GM23338 (cell line): Measurements from ENCODE around the gene CALY. TPM values are rescaled to one million over a fixed set of nuclear protein-coding genes. Genes with fewer than 3 reads are reported as not detected.

Experiments
- ATAC-seq: fragments of 200-7000 bp; cut with Tn5 transposase; 3 replicates; pipeline ENCODE4 v1.9.1; 2020
- DNase-seq: peaks from one replicate; pipeline ENCODE4 v3.0.0-alpha.2; 2015; ENCODE audit warnings: low spot score
- H2AFZ ChIP-seq: fragments of 200-600 bp; sonication (generic); 2 replicates; pipeline ENCODE4 v1.8.0; 2016; ENCODE audit warnings: antibody characterized with exemption, mild to moderate bottlenecking, moderate library complexity
- H3F3A ChIP-seq: fragments of 200-600 bp; sonication (generic); replicated peaks from 2 replicates; pipeline ENCODE4 v1.8.0; 2017; ENCODE audit warnings: antibody characterized with exemption, mixed run types, low read depth
- H3K27ac ChIP-seq: fragments of 200-600 bp; sonication (generic); 2 replicates; pipeline ENCODE4 v1.6.1; 2016; ENCODE audit warnings: low read depth
- H3K27me3 ChIP-seq: fragments of 200-600 bp; sonication (generic); 2 replicates; pipeline ENCODE4 v1.8.0; 2016; ENCODE audit warnings: mild to moderate bottlenecking, mixed run types, moderate library complexity; ENCODE audit not compliant: insufficient read depth
- H3K36me3 ChIP-seq: fragments of 200-600 bp; sonication (generic); 2 replicates; pipeline ENCODE4 v1.8.0; 2016; ENCODE audit warnings: mild to moderate bottlenecking; ENCODE audit not compliant: insufficient read depth
- H3K4me1 ChIP-seq: fragments of 200-600 bp; sonication (generic); 2 replicates; pipeline ENCODE4 v1.8.0; 2016; ENCODE audit warnings: mild to moderate bottlenecking, moderate library complexity; ENCODE audit not compliant: insufficient read depth
- H3K4me2 ChIP-seq: fragments of 200-600 bp; sonication (generic); 2 replicates; pipeline ENCODE4 v1.7.1; 2017; ENCODE audit warnings: mixed run types
- H3K4me3 ChIP-seq: fragments of 200-600 bp; sonication (generic); 2 replicates; pipeline ENCODE4 v1.6.1; 2016; ENCODE audit warnings: mixed run types
- H3K79me2 ChIP-seq: fragments of 200-600 bp; sonication (generic); replicated peaks from 2 replicates; pipeline ENCODE4 v1.8.0; 2017; ENCODE audit warnings: mild to moderate bottlenecking; ENCODE audit not compliant: insufficient read depth
- H3K9me2 ChIP-seq: fragments of 200-600 bp; sonication (generic); 2 replicates; pipeline ENCODE4 v1.8.0; 2017; ENCODE audit not compliant: insufficient read depth
- H4K20me1 ChIP-seq: fragments of 200-600 bp; sonication (generic); replicated peaks from 2 replicates; pipeline ENCODE4 v1.8.0; 2017; ENCODE audit warnings: mild to moderate bottlenecking; ENCODE audit not compliant: insufficient read depth
- H3K27ac Mint-ChIP-seq: 2 replicates; pipeline ENCODE4 v1.8.0; 2020; ENCODE audit warnings: inconsistent platforms, mild to moderate bottlenecking, moderate library complexity, mixed read lengths
- H3K27me3 Mint-ChIP-seq: 3 replicates; pipeline ENCODE4 v1.8.0; 2022; ENCODE audit warnings: low read depth, mild to moderate bottlenecking, moderate library complexity, mixed read lengths, inconsistent platforms; ENCODE audit not compliant: insufficient read depth, poor library complexity
- H3K36me3 Mint-ChIP-seq: 3 replicates; pipeline ENCODE4 v1.8.0; 2021; ENCODE audit warnings: low read depth, mild to moderate bottlenecking, inconsistent platforms, moderate library complexity, mixed read lengths
- H3K4me1 Mint-ChIP-seq: 3 replicates; pipeline ENCODE4 v1.8.0; 2020; ENCODE audit warnings: mild to moderate bottlenecking, inconsistent platforms, mixed read lengths
- H3K4me3 Mint-ChIP-seq: 3 replicates; pipeline ENCODE4 v1.8.0; 2021; ENCODE audit warnings: moderate library complexity, mild to moderate bottlenecking, inconsistent platforms, mixed read lengths
- H3K9me3 Mint-ChIP-seq: 3 replicates; pipeline ENCODE4 v1.8.0; 2020; ENCODE audit warnings: moderate library complexity, mild to moderate bottlenecking, inconsistent platforms, mixed read lengths
- CREB1 ChIP-seq: fragments of 250-450 bp; sonication (Bioruptor Pico); IDR thresholded peaks from 2 replicates; pipeline ENCODE4 v1.5.0; 2020; ENCODE audit warnings: low read depth, mild to moderate bottlenecking, moderate library complexity
- EZH2 ChIP-seq: fragments of 200-600 bp; sonication (generic); IDR thresholded peaks from one replicate; pipeline ENCODE4 v1.8.0; 2017; ENCODE audit warnings: antibody characterized with exemption, mild to moderate bottlenecking, low read depth; ENCODE audit not compliant: unreplicated experiment
- EZH2phosphoT487 ChIP-seq: fragments of 200-600 bp; sonication (generic); IDR thresholded peaks from one replicate; pipeline ENCODE4 v1.8.1; 2018; ENCODE audit warnings: antibody characterized with exemption; ENCODE audit not compliant: unreplicated experiment
- JUNB ChIP-seq: IDR thresholded peaks from one replicate; pipeline ENCODE4 v1.6.1; 2016; ENCODE audit warnings: antibody characterized with exemption; ENCODE audit not compliant: unreplicated experiment
- NANOG ChIP-seq: IDR thresholded peaks from 2 replicates; pipeline ENCODE4 v1.6.1; 2016; ENCODE audit warnings: antibody characterized with exemption, borderline replicate concordance
- POLR2AphosphoS5 ChIP-seq: IDR thresholded peaks from 2 replicates; pipeline ENCODE4 v1.6.1; 2016; ENCODE audit warnings: antibody characterized with exemption, low read depth
- STAT1 ChIP-seq: IDR thresholded peaks from one replicate; pipeline ENCODE4 v1.6.1; 2016; ENCODE audit warnings: antibody characterized with exemption; ENCODE audit not compliant: unreplicated experiment
- ZNF114 ChIP-seq: fragments of 250-450 bp; sonication (Bioruptor Pico); IDR thresholded peaks from 2 replicates; pipeline ENCODE4 v1.5.0; 2020; ENCODE audit warnings: mild to moderate bottlenecking, moderate library complexity
- ZNF331 ChIP-seq: fragments of 250-450 bp; sonication (Bioruptor Pico); IDR thresholded peaks from 2 replicates; pipeline ENCODE4 v1.5.0; 2020; ENCODE audit warnings: low read depth, mild to moderate bottlenecking, moderate library complexity
- polyA plus RNA-seq: library from polyadenylated mRNA; unstranded; fragments of >200 nt; fragmentation: Nextera tagmentation; extraction: Ambion mirVana; gene quantifications from 2 replicates; pipeline ENCODE4 v1.2.1, GENCODE V29; 2016
- total RNA-seq: library from RNA; depleted of rRNA; stranded (reverse); fragments of >200 nt; shearing (Covaris generic); gene quantifications from 2 replicates; pipeline ENCODE4 v1.2.3, GENCODE V29; 2014
- TF ChIP-seq, protein P1 (sequence below): fragments of 250-450 bp; sonication (Bioruptor Pico); IDR thresholded peaks from 2 replicates; pipeline ENCODE4 v1.5.0; 2020; ENCODE audit warnings: mild to moderate bottlenecking, moderate library complexity
- TF ChIP-seq, protein P2 (sequence below), 2 experiments: fragments of 200-600 bp in 1 of 2; sonication (generic) in 1 of 2; conservative IDR thresholded peaks; 2 replicates each; pipeline versions ENCODE4 v1.5.1 to v1.6.1; 2016 to 2017; ENCODE audit warnings: antibody characterized with exemption in 2 of 2, low read depth in 2 of 2, mild to moderate bottlenecking in 2 of 2, moderate library complexity in 1 of 2
- TF ChIP-seq, protein P3 (sequence below): IDR thresholded peaks from one replicate; pipeline ENCODE4 v1.6.1; 2018; ENCODE audit warnings: antibody characterized with exemption; ENCODE audit not compliant: unreplicated experiment
- TF ChIP-seq, protein P4 (sequence below): IDR thresholded peaks from 2 replicates; pipeline ENCODE4 v1.6.1; 2016; ENCODE audit warnings: antibody characterized with exemption

The CALY gene
- total and polyA plus RNA-seq, 2 experiments from 2014 or later = 1.0 to 8.0 TPM

DNA sequence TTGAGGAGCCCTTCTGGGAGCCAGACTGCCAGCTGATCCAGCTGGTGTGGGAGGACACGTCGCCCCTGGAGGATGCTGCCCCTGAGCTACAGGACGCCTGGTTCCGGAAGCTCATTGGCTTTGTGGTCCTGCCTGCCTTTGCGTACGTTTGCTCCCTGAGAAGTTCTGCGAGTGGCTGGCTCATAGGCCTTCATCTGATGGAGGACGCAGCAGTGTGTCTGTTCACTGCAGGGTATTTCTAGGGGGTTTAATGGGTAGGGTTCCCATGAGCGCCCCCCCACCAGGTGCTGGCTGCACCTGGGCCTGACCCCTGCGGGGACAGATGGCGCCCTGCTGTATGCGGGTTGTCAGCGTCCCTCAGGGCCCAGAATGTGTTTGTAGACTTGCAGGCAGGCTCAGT, 47.4 kb upstream of the CALY start (continued):
- TF ChIP-seq, protein P1, sequence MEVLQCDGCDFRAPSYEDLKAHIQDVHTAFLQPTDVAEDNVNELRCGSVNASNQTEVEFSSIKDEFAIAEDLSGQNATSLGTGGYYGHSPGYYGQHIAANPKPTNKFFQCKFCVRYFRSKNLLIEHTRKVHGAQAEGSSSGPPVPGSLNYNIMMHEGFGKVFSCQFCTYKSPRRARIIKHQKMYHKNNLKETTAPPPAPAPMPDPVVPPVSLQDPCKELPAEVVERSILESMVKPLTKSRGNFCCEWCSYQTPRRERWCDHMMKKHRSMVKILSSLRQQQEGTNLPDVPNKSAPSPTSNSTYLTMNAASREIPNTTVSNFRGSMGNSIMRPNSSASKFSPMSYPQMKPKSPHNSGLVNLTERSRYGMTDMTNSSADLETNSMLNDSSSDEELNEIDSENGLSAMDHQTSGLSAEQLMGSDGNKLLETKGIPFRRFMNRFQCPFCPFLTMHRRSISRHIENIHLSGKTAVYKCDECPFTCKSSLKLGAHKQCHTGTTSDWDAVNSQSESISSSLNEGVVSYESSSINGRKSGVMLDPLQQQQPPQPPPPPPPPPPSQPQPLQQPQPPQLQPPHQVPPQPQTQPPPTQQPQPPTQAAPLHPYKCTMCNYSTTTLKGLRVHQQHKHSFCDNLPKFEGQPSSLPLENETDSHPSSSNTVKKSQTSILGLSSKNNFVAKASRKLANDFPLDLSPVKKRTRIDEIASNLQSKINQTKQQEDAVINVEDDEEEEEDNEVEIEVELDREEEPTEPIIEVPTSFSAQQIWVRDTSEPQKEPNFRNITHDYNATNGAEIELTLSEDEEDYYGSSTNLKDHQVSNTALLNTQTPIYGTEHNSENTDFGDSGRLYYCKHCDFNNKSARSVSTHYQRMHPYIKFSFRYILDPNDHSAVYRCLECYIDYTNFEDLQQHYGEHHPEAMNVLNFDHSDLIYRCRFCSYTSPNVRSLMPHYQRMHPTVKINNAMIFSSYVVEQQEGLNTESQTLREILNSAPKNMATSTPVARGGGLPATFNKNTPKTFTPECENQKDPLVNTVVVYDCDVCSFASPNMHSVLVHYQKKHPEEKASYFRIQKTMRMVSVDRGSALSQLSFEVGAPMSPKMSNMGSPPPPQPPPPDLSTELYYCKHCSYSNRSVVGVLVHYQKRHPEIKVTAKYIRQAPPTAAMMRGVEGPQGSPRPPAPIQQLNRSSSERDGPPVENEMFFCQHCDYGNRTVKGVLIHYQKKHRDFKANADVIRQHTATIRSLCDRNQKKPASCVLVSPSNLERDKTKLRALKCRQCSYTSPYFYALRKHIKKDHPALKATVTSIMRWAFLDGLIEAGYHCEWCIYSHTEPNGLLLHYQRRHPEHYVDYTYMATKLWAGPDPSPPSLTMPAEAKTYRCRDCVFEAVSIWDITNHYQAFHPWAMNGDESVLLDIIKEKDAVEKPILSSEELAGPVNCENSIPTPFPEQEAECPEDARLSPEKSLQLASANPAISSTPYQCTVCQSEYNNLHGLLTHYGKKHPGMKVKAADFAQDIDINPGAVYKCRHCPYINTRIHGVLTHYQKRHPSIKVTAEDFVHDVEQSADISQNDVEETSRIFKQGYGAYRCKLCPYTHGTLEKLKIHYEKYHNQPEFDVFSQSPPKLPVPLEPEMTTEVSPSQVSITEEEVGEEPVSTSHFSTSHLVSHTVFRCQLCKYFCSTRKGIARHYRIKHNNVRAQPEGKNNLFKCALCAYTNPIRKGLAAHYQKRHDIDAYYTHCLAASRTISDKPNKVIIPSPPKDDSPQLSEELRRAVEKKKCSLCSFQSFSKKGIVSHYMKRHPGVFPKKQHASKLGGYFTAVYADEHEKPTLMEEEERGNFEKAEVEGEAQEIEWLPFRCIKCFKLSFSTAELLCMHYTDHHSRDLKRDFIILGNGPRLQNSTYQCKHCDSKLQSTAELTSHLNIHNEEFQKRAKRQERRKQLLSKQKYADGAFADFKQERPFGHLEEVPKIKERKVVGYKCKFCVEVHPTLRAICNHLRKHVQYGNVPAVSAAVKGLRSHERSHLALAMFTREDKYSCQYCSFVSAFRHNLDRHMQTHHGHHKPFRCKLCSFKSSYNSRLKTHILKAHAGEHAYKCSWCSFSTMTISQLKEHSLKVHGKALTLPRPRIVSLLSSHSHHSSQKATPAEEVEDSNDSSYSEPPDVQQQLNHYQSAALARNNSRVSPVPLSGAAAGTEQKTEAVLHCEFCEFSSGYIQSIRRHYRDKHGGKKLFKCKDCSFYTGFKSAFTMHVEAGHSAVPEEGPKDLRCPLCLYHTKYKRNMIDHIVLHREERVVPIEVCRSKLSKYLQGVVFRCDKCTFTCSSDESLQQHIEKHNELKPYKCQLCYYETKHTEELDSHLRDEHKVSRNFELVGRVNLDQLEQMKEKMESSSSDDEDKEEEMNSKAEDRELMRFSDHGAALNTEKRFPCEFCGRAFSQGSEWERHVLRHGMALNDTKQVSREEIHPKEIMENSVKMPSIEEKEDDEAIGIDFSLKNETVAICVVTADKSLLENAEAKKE (CRISPR knock-in tag) = no peak
- TF ChIP-seq EZH2 = no peak
- TF ChIP-seq CREB1 (CRISPR knock-in tag) = no peak
- no peak for TF ChIP-seq NANOG
- TF ChIP-seq POLR2AphosphoS5 = no peak

DNA sequence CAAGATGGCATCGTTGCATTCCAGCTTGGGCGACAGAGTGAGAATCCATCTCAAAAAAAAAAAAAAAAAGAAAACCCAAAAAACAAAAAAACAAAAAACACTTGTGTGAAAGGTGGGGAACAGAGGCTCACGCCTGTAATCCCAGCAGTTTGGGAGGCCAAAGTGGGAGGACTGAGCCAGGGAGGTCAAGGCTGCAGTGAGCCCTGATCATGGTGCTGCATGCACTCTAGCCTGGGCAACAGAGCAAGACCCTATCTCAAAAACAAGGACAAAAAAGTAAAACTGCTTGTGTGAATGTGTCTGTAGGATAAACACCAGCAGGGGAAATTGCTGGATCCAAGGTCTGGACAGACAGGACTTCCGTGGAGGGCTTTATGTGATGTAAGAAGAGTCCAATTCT, 46.9 kb upstream of the CALY start:
- no peaks in the 10 kb centered on the region for H3K9me3 Mint-ChIP-seq
- ATAC-seq (no peak), DNase-seq (no peak)
- Histone ChIP-seq H2AFZ (no peak overlapping the region), H3K27me3 (peaks cover 11% of the 10 kb centered on the region; the same call in 1 of the 2 replicates), H3K27ac (no peak overlapping the region), H3K36me3 (no peaks in the 10 kb centered on the region; the same call in 1 of the 2 replicates), H3K79me2 (no peaks in the 10 kb centered on the region), H3K4me1 (no peaks in the 10 kb centered on the region), H3K4me2 (no peak overlapping the region), H4K20me1 (no peaks in the 10 kb centered on the region), H3K4me3 (no peak overlapping the region), H3F3A (no peaks in the 10 kb centered on the region), H3K9me2 (no peaks in the 10 kb centered on the region)
- no peak overlapping the region for H3K27ac Mint-ChIP-seq
- H3K4me3 Mint-ChIP-seq = no peak overlapping the region
- H3K27me3 Mint-ChIP-seq = peaks cover under 1% of the 10 kb centered on the region
- H3K36me3 Mint-ChIP-seq = 0 out of 3 replicates have a peak, but pooled peaks cover 3% of the 10 kb centered on the region
- H3K4me1 Mint-ChIP-seq = no peaks in the 10 kb centered on the region
- TF ChIP-seq EZH2phosphoT487 (no peak), ZNF331 (no peak), JUNB (no peak), NANOG (no peak), STAT1 (no peak), POLR2AphosphoS5 (no peak), EZH2 (no peak), CREB1 (CRISPR knock-in tag) (no peak), ZNF114 (CRISPR knock-in tag) (no peak)
- TF ChIP-seq, protein P2, sequence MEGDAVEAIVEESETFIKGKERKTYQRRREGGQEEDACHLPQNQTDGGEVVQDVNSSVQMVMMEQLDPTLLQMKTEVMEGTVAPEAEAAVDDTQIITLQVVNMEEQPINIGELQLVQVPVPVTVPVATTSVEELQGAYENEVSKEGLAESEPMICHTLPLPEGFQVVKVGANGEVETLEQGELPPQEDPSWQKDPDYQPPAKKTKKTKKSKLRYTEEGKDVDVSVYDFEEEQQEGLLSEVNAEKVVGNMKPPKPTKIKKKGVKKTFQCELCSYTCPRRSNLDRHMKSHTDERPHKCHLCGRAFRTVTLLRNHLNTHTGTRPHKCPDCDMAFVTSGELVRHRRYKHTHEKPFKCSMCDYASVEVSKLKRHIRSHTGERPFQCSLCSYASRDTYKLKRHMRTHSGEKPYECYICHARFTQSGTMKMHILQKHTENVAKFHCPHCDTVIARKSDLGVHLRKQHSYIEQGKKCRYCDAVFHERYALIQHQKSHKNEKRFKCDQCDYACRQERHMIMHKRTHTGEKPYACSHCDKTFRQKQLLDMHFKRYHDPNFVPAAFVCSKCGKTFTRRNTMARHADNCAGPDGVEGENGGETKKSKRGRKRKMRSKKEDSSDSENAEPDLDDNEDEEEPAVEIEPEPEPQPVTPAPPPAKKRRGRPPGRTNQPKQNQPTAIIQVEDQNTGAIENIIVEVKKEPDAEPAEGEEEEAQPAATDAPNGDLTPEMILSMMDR (conservative IDR thresholded peaks at IDR 0.05; ENCODE audit: low read depth in 2 of 2) = no peak
- TF ChIP-seq, protein P3, sequence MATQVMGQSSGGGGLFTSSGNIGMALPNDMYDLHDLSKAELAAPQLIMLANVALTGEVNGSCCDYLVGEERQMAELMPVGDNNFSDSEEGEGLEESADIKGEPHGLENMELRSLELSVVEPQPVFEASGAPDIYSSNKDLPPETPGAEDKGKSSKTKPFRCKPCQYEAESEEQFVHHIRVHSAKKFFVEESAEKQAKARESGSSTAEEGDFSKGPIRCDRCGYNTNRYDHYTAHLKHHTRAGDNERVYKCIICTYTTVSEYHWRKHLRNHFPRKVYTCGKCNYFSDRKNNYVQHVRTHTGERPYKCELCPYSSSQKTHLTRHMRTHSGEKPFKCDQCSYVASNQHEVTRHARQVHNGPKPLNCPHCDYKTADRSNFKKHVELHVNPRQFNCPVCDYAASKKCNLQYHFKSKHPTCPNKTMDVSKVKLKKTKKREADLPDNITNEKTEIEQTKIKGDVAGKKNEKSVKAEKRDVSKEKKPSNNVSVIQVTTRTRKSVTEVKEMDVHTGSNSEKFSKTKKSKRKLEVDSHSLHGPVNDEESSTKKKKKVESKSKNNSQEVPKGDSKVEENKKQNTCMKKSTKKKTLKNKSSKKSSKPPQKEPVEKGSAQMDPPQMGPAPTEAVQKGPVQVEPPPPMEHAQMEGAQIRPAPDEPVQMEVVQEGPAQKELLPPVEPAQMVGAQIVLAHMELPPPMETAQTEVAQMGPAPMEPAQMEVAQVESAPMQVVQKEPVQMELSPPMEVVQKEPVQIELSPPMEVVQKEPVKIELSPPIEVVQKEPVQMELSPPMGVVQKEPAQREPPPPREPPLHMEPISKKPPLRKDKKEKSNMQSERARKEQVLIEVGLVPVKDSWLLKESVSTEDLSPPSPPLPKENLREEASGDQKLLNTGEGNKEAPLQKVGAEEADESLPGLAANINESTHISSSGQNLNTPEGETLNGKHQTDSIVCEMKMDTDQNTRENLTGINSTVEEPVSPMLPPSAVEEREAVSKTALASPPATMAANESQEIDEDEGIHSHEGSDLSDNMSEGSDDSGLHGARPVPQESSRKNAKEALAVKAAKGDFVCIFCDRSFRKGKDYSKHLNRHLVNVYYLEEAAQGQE = no peak
- TF ChIP-seq, protein P4, sequence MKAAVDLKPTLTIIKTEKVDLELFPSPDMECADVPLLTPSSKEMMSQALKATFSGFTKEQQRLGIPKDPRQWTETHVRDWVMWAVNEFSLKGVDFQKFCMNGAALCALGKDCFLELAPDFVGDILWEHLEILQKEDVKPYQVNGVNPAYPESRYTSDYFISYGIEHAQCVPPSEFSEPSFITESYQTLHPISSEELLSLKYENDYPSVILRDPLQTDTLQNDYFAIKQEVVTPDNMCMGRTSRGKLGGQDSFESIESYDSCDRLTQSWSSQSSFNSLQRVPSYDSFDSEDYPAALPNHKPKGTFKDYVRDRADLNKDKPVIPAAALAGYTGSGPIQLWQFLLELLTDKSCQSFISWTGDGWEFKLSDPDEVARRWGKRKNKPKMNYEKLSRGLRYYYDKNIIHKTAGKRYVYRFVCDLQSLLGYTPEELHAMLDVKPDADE = no peak
